ENCODE results near the gene STK11IP.
"Not testable (repeated sequence)": the region's sequence is repeated elsewhere in the genome, so short reads cannot be mapped to it uniquely, and the experiment has no call there.

STK11IP gene

GRCh38 chr2:219634951-219635751 lies 37.5 kb downstream of the STK11IP start:
- no peak for DNase-seq

- no peak for DNase-seq
Observed at GRCh38 chr2:219636144-219636915, 38.7 kb downstream of the STK11IP start.

GRCh38 chr2:219636941-219637841 lies 39.5 kb downstream of the STK11IP start:
- no peak for DNase-seq

GRCh38 chr2:219637842-219638185 lies 40.2 kb downstream of the STK11IP start:
- no peak for DNase-seq

- no peak for DNase-seq
Observed at GRCh38 chr2:219638217-219638947, 40.7 kb downstream of the STK11IP start.

GRCh38 chr2:219638948-219639755 lies 41.5 kb downstream of the STK11IP start:
- no peak for DNase-seq

GRCh38 chr2:219641390-219642068 lies 43.9 kb downstream of the STK11IP start:
- DNase-seq: no peak

GRCh38 chr2:219642069-219642454 lies 44.4 kb downstream of the STK11IP start:
- DNase-seq: no peak

- DNase-seq: peak; percentile 85
Observed at GRCh38 chr2:219642465-219643083, 44.9 kb downstream of the STK11IP start.

- no peak for DNase-seq
Observed at GRCh38 chr2:219643084-219643473, 45.4 kb downstream of the STK11IP start.

- no peak for DNase-seq
Observed at GRCh38 chr2:219643788-219644398, 46.2 kb downstream of the STK11IP start.

- DNase-seq: no peak
Observed at GRCh38 chr2:219644801-219645480, 47.3 kb downstream of the STK11IP start.

- DNase-seq: no peak
Observed at GRCh38 chr2:219645631-219646527, 48.2 kb downstream of the STK11IP start.

- no peak for DNase-seq
Observed at GRCh38 chr2:219648176-219648575, 50.5 kb downstream of the STK11IP start.

GRCh38 chr2:219648963-219649362 lies 51.3 kb downstream of the STK11IP start:
- DNase-seq: no peak

GRCh38 chr2:219650426-219651248 lies 53.0 kb downstream of the STK11IP start:
- no peak for DNase-seq

GRCh38 chr2:219651656-219652055 lies 54.0 kb downstream of the STK11IP start:
- not testable (repeated sequence) for DNase-seq
